Fibroblast of skin of right biceps (primary cell): Measurements from ENCODE around the gene TOMM34.

Experiments used
- DNase-seq: peaks from one replicate; pipeline ENCODE4 v3.0.0-alpha.2; 2013

Gene TOMM34

DNA sequence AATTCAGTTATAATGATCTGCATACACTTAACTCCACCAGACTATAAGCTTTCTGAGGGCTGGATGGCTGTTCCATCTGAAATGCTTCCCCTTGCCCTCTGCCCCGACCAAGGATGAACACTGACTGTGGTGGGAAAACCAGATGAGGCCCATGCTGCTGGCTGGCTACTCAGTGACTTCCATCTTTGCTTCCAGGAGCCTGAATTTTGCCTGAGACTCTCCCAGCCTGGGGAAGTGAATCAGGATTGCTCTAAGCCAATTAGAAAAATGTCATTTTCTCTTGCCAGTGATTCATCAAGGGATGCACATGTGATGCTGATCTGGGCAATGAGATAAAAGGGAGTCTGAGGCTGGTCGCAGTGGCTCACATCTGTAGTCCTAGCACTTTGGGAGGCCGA lies 1.7 kb upstream of the TOMM34 start:
- peak; percentile 74 for DNase-seq

DNA sequence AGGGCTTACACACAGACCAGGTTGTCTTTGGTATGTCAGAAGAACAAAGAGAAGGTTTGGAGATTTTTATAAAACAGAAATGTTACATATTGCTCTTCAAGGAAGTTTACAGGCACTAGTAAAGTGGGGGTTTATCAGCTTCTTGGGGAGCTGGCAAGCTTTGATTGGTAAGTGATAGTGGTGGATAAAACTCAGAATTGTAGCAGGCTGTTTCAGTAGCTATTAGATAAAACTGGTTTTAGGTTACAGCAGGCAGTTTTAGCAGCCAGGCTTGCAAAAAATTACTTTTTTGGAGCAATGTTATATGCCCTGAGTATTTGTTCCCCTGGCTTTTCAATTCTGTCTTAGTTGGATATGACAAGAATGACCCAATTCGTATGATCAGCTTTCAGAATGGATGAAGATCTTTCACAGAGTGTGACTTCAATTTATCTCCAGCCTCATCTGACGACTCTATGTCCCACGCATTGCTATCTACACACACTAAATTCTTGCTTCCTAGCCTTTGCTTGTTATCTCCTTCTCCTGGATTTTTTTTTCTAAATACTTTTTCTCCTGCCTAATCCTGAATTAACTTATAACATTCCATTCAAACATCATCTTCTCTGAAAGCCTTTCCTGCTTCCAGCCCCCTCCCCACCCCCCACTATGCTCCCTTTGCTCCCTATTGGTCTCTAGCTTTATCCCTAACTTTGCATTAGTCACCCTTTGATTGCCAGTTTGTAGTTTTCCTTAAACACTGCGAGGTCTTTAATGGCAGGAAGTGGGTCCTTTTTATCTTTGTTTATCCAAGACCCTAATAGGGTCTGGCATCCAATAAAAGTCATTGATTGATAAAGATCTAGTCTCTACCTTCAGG lies 1.0 kb upstream of the TOMM34 start:
- peak; percentile 57 for DNase-seq

DNA sequence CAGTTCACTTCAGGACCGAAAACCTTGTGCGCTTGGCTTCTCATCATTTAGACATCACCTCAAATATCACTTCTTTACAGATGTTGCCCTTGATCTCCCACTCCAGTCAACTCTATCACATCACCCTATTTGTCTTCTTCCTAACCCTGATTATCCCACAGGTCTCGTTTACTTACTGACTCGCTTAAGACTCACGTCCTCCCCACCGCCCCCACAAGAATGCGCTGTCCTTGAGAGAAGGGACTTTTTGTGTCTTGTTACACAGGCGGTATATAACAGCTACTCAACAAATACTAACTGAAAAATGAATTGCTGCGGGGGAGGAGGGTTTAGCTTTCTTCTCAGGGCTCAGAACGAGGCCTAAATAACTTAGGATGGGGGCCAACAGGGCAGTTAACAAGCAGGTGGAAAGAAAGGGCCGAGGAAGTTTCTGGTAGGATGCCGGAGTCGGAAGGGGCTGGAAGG lies 527 bp downstream of the TOMM34 start:
- peak; percentile 69 for DNase-seq

DNA sequence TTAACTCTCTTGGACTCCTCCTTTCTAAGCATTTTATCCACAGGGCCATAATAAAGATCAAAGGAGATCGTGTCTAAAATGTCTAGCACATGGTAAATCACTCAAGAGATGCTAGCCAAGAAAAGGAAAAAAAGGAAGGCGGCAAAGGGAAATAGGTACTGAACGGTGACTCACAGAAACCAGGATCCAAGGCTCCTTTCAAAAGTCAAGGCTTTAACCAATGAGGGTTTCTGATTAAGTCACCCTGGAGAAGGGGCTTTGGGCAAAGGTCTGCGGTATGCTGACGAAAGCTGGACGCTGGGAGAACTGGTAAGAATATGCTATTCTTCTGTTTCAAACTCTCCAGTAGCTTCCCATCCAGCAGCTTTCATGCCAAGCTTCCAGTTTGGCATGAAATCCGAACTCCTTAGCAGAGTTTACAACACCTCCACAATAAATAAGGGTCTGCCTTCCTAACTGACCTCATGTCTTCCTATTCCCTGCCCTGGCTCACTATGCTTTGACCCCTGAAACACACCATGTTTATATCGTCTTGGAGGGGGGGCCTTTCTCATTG lies 1.0 kb downstream of the TOMM34 start:
- peak; percentile 36 for DNase-seq

DNA sequence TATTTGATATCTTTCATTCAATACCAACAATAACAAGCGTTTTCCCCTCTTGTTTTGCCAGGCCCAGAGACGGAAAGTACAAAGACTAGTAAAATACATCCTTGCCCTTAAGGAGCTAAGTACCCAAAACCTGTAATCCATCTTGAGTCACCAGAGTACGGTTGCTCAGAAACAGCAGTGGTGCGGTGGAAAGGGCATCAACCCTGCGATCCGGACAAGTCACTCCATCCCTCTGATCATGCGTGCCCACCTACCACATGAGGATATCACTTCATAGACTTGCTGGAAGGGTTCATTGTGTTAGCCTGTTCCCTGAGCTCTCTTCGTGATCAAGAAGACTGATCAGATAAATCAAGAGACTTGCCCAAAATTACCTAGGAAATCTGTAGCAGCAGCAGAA lies 1.9 kb downstream of the TOMM34 start:
- DNase-seq, result no peak

DNA sequence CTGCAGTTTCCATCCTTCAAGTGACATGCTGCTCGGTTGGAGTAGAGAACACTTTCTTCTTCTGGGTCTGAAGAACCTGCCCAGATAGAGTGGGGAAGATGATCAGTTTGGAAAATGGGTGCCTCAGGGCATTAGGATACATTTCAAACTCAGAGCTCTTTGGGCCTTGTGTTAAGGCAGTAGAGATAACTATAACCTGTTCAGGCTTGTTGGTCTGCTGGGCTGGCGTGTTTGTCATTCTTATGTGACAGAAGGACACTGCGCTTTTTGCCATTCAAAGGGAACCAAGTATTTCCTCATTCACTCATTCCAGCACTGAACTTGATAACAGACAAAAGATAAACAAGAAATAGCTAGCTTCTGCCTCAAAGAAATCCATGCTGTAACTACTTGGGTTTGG lies 3.8 kb downstream of the TOMM34 start:
- DNase-seq, result no peak

DNA sequence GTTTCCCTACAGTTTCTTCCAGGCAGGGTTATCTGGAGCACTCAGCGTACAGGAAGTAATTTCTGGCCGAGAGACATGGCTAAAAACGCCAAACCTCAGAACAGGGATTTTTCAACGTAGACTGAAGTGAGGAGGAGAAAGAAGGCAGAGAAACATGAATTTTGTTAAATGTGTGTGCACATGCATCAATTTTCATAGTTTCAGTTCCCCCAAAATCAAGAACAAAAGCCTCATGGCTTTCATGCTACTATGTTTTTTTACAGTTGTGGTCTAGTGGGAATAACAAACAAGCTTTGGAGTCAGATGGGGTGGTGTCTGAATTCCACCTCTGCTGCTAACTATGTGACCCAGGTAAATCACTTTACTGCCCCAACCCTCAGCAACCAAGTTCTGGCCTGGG lies 4.9 kb downstream of the TOMM34 start:
- DNase-seq, result no peak

DNA sequence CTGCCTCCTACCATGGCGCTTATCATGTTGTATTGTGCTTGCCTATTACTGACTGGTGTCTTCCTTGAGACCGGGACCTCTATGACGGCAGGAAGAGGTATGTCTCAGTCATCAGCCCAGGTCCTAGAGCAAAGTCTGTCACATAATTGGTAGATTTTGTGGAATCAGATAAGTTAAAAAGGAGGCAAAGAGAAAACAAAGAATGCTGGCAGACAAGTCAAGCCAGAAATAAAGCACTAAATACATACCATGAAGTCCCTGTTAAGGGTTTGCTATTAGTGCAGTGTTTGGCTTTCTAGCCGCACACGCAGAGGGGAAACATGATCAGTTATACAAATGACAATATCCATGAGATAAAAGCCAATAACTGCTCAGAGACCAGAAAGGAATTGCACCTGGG lies 6.0 kb downstream of the TOMM34 start:
- DNase-seq, result no peak

DNA sequence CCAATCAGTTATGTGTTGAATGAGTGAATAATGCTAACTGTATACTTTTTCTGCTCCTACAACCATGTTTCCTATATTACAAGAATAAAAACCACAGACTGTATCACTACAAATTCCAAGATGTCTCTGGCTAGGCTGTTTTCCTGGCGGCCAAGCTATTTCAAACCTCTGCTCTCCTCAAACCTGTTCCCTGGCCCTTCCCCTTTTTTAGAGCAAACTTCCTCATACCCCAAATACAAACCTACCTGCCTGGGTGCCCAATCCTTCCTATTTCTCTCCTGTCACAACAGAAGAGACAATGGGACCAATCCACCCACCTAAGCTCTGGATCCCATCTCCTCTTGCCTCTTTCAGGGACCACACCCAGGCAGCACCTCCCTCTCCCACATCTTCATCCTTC lies 7.5 kb downstream of the TOMM34 start:
- DNase-seq, result no peak

DNA sequence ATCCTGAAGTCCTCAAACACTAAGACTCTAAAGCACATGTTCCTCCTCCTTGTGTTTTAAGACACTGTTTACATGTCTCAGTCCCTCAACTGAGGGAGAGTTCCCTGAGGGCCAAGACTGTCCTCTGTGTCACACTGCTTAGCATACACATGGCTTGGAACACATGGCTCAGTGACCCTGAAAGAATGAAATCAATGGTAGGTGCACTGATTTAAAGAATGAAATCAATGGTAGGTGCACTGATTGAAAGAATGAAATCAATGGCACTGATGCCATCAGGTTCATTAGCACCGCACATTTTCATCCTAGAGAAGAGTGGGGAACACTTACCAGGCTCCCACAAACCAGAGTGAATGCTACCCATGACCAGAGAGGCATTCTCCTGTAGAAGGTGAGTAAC lies 9.8 kb downstream of the TOMM34 start:
- no peak for DNase-seq

DNA sequence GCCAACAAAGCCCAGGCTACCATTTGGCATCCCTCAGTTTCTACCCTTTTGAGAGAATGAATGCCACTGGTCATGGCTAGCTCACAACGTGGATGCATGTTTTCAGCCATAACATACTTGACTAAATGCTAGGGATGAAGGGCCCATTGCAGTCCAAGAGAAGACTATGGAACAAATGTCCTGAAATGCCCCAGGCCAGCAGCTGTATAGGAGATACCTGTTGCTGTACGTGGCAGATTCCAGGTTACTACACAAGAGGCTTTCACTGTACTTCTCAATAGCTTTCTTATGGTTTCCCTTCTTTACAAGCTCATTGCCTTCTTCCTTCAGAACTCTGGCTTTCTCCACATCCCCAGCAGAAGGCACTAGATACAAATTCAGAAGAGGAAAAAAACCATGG lies 11.7 kb downstream of the TOMM34 start:
- no peak for DNase-seq

DNA sequence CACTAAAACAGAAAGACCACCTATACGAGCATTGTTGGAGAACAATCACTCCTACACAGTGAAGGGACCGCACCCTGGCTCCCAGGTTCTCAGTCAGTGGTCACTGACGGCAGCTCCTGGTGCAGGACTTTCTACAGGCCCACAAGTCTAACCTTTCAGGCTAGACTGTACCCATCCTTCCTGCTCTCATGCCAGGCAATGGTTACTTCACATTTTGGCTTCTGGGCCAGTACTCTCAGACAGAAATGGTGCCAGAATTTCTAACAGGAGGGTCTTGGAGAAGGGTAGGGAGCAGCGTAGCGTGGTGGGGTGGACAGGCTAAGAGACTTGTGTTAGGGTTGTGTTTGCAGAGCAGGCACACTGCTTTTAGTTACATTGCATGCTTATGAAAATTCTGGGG lies 12.1 kb downstream of the TOMM34 start:
- no peak for DNase-seq

DNA sequence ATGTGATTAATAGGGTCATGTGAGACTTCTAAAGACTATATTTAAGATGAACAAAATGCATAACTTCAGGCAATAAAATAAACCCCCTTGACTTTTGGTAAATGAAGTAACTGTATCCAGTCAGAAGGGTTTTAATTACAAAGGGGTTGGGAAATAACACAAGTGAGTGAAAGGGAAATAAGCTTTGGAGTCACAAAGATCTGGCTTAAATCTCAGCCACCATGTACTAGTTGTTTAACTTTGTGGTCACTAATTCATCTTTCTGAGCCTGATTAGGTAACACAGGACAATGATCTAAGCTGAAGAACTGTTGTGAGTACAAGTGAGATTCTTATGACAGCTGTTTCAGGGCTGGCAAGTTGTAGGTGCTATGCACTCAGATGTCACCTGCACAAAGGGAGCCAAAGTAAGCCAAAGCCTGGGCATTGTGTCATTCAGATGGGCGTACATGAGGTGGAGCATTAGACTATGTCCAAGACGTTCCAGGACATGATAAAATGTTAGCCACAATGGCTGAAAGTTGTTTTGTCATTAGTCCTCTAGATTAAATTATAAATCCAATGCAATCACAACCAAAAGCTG lies 13.8 kb downstream of the TOMM34 start:
- DNase-seq, result no peak

DNA sequence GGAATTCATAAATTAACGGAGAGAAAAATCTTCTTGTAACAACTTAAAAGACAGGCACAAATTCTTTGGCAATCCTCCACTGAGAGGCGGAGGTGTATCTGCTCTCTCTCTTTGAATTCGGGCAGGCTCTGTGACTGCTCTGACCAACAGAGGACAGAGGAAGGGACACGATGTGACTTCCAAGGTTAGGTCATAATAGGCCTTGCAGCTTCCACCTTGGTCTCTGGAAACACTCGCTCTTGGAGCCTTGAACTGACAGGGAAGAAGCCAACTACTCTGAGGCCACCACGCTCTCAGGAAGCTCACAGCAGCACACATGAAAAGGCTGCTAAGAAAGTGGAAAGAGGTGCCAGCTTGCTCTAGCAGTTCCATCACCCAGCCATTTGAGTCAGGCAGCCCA lies 14.9 kb downstream of the TOMM34 start:
- no peak for DNase-seq

DNA sequence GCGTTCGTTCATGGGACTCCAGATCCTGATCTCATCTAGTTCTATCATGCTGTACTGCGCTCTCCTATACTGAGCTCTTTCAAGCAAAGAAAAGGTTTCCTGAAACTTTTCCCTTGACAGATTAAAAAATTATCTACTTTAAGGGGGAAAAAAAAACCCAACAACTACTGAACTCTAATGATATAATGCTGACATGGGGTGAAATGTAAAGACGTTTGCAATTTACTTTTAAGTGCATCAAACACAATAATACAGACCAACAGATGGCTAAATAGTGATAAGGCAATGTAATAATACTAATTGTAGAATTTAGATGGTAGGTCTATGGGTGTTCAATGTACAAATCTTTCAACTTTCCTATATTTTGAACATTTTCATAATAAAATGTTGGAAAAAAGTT lies 16.4 kb downstream of the TOMM34 start:
- DNase-seq, result no peak

DNA sequence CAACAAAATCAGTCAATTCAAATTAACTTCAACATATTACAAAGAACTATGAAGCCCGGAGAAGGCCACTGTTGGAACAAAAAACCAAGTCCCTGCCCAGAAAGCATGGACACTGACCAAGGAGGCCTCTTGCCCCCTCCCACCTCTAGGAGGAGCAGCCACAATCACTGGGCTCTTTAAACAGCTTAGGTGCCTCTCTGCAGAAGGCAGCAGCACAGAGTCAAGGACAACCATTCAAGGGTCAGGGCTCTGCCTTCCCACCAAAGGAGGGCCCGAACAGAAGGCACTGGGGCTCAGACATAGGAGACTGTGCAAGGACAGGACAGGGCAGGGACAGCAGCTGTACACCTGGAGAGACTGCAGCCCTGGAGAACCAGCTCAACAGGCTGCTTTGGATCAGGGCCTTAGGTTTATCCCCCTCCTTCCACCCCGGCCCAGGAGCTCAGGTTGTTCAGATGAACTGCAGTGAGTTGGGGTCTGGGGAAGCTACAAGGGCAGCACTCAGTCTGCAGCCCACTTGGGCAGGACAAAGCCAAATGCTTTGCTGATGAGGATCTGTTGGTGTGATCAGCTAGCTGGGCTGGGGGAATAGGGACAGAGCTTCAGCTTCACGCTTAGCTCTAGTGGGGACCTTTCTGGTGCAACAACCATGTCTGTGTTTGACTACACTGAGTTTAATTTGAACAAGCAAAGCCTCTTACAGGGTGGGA lies 17.8 kb downstream of the TOMM34 start:
- DNase-seq, result no peak

DNA sequence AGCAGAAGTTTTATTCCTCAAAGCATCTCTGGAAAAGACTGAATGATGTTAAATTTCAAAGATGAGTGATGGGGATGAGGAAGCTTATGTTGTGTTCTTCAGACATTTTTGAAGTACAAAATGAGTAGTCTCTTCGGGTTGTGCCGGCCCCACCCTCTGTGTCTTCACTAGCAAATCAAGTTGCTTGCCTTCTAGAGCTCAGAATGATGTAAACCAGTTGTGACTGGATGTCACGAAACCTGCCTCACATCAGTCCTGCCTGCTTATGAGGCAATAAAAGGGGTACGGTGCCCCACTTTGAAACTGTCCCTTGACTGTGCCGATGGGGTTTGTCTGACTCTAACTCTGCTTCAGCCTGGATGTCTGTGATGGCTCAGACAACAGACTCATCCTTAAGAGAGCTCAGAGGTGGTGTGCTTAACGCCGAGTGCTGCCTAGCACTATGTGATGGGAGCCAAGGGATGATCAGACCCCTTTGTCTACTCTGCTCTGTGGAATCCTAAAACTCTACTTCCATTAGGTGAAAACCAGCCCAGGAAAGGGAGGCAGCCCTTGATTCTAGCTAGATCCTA lies 19.0 kb downstream of the TOMM34 start:
- no peak for DNase-seq

DNA sequence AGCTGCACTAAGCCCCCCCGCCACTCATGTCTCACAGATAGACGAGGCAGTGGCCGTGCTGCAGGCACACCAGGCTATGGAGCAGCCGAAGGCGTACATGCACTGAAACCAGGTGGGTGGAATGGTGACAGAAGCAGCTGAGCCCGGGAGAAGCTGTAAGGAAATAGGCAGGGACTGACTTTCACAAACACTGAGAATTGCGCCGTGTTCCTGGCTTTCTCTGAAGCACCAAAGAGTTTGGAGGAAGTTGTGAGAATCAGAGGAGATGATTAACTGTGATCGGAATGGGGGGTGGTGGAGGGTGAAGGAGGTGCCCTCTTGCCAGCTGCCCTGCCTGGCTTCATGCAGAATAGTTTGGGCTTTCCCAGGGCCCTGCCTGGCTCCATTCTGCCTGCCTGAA lies 21.6 kb downstream of the TOMM34 start:
- DNase-seq, result no peak

DNA sequence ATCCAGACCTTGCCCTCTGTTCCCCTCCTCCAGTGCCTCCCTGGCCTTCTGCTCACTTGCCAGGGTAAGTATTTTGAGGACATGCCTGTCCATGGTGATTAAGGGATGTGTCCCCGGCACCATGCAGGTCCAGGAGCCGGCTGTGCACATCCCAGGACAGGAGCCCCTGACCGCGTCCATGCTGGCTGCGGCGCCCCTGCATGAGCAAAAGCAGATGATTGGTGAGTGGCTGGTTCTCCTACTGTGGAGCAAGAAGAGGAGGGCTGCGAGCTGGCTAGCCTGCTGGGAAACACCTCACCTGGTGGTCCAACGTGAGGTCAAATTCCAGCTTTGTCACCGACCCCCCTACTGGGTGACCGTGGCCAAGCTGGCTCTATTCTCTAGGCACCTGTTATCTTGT lies 23.7 kb downstream of the TOMM34 start:
- no peak for DNase-seq

DNA sequence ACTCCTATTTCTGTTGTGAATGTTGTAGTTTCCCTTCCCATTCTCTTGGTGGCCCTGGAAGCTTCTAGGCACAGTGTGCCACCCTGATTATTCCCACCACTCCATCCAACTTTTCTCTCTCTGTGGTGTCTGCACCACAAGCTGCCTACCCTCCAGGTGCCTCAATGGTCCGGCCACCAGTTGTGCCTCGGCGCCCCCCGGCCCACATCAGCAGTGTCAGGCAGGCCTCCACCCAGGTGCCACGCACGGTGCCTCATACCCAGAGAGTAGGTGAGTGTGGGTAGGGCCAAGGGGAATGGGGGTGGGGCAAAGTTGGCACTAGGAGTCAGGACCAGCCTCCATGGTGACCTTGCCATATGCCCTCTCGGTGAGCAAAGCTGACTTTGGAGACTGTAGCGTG lies 27.3 kb downstream of the TOMM34 start:
- no peak for DNase-seq

DNA sequence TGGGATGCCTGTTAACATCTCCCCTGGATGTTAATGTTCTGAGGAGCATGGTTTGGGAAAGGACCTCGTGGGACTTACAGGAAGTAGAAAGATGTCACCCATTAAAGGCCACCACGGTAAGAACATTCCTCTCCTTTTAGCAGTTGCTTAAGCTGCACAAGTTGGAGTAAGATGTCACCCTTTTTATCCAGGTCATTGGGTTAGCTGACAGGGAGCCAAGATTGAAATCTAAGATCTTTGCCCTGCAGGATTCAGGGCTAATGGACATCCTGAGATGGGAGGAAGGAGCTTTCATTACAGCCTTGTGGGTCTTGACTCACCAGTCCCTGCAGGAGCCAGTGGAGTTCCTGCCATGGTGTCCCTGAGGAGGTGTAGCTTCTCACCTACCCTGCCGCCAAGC lies 28.3 kb downstream of the TOMM34 start:
- DNase-seq, result no peak

DNA sequence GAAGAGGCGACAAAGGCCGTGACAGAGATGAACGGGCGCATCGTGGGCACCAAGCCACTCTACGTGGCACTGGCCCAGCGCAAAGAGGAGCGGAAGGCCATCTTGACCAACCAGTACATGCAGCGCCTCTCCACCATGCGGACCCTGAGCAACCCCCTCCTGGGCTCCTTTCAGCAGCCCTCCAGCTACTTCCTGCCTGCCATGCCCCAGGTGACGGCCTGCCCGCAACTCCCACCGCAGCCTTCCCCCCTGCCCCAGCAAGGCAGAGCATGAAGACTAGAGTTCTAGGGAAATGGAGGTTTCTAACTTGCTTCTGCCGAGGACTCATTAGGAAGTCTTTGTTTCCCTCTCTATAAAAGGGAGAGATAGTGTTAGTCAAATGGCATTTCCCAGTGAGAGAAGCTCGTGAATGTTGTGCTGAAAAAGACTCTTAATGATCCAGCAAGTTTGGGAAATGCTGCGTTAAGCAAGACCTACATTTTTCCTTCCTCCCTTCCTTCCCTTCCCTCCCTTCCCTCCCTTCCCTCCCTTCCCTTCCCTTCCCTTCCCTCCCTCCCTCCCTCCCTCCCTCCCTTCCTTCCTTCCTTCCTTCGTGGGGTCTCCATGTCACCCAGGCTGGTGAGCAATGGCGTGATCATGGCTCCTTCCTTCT lies 29.6 kb downstream of the TOMM34 start:
- no peak for DNase-seq

DNA sequence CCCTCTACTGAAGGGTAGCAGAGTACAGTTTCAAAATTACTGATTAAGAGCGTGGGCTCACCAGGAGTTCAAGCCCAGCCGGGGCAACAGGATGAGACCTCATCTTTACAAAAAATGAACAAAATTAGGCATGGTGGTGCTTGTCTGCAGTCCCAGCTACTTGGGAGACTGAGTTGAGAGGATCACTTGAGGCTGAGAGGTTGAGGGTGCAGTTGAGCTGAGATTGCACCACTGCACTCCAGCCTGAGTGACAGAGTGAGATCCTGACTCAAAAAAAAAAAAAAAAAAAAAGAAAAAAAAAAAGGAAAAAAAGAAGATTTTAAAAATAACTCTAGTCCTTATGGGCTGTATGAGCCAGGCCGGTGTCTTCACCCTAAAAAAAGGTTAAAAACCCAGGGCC lies 31.6 kb downstream of the TOMM34 start:
- DNase-seq, result no peak
